WTC11 (cell line): ENCODE data around the gene SORCS2. TPM values are rescaled to one million over a fixed set of nuclear protein-coding genes. Genes with fewer than 3 reads are reported as not detected.

Source experiments
- ATAC-seq: fragments of 200-7000 bp; cut with Tn5 transposase; 2 replicates; pipeline ENCODE4 v1.10.0; 2021; ENCODE audit warnings: mild to moderate bottlenecking, moderate library complexity
- CTCF ChIA-PET: fragments of 300-600 bp; sonication (Branson Sonifier 250); formaldehyde crosslinking; loops from one replicate; lab custom pipeline; 2021; ENCODE audit warnings: antibody characterized with exemption; lab: Charles Lee
- POLR2A ChIA-PET: fragments of 350-600 bp; sonication (Branson Sonifier 250); formaldehyde crosslinking; loops from one replicate; lab custom pipeline; 2021; ENCODE audit warnings: antibody characterized with exemption; lab: Charles Lee
- DNase-seq: peaks from one replicate; pipeline ENCODE4 v3.0.0; 2021; ENCODE audit warnings: low spot score
- H3K27ac Mint-ChIP-seq: 2 replicates; pipeline ENCODE4 v1.8.0; 2021; ENCODE audit warnings: mixed read lengths
- H3K27me3 Mint-ChIP-seq: 2 replicates; pipeline ENCODE4 v1.8.0; 2021; ENCODE audit warnings: low read depth, mild to moderate bottlenecking, moderate library complexity, mixed read lengths
- H3K36me3 Mint-ChIP-seq: 2 replicates; pipeline ENCODE4 v1.8.0; 2021; ENCODE audit warnings: mixed read lengths
- H3K4me1 Mint-ChIP-seq: 2 replicates; pipeline ENCODE4 v1.8.0; 2022; ENCODE audit warnings: mixed read lengths
- H3K4me3 Mint-ChIP-seq: 2 replicates; pipeline ENCODE4 v1.8.0; 2021; ENCODE audit warnings: mild to moderate bottlenecking, moderate library complexity, mixed read lengths
- H3K9me3 Mint-ChIP-seq: 2 replicates; pipeline ENCODE4 v1.8.0; 2021; ENCODE audit warnings: mixed read lengths
- ATF1 ChIP-seq: sonication (generic); formaldehyde crosslinking; IDR thresholded peaks from 2 replicates; pipeline ENCODE4 v1.8.1; 2023; ENCODE audit warnings: mild to moderate bottlenecking, moderate library complexity, missing genetic modification reagents
- CBFB ChIP-seq: sonication (generic); formaldehyde crosslinking; IDR thresholded peaks from 2 replicates; pipeline ENCODE4 v1.8.1; 2022; ENCODE audit warnings: mild to moderate bottlenecking, low read depth, missing genetic modification reagents
- CREB1 ChIP-seq: sonication (generic); formaldehyde crosslinking; IDR thresholded peaks from 2 replicates; pipeline ENCODE4 v1.8.0; 2023; ENCODE audit warnings: mild to moderate bottlenecking, missing genetic modification reagents
- IRF2 ChIP-seq: sonication (generic); formaldehyde crosslinking; IDR thresholded peaks from 2 replicates; pipeline ENCODE4 v1.8.0; 2022; ENCODE audit warnings: low read depth, missing genetic modification reagents, borderline replicate concordance
- NFYB ChIP-seq: sonication (generic); formaldehyde crosslinking; conservative IDR thresholded peaks from 2 replicates; pipeline ENCODE4 v1.8.0; 2022; ENCODE audit warnings: low read depth, missing genetic modification reagents
- NR1H2 ChIP-seq: sonication (generic); formaldehyde crosslinking; IDR thresholded peaks from 2 replicates; pipeline ENCODE4 v1.9.0; 2021; ENCODE audit warnings: mild to moderate bottlenecking, moderate library complexity, missing genetic modification reagents
- NR2C2 ChIP-seq: sonication (generic); formaldehyde crosslinking; IDR thresholded peaks from 2 replicates; pipeline ENCODE4 v1.8.0; 2022; ENCODE audit warnings: mild to moderate bottlenecking, missing genetic modification reagents
- SMAD4 ChIP-seq: sonication (generic); formaldehyde crosslinking; IDR thresholded peaks from 2 replicates; pipeline ENCODE4 v1.8.0; 2022; ENCODE audit warnings: mild to moderate bottlenecking, missing genetic modification reagents
- TP53 ChIP-seq: sonication (generic); formaldehyde crosslinking; IDR thresholded peaks from 2 replicates; pipeline ENCODE4 v1.8.1; 2023; ENCODE audit warnings: mild to moderate bottlenecking, missing genetic modification reagents
- ZNF416 ChIP-seq: fragments of 250-450 bp; sonication (Bioruptor Pico); IDR thresholded peaks from 2 replicates; pipeline ENCODE4 v1.9.0; 2021; ENCODE audit warnings: mild to moderate bottlenecking, inconsistent platforms
- ZNF423 ChIP-seq: fragments of 250-450 bp; sonication (Bioruptor Pico); IDR thresholded peaks from 2 replicates; pipeline ENCODE4 v2.1.2; 2022; ENCODE audit warnings: mild to moderate bottlenecking, moderate library complexity
- total RNA-seq: library from RNA; stranded (reverse); gene quantifications from 3 replicates; pipeline ENCODE4 v1.2.3, GENCODE V29; 2021
- TF ChIP-seq, protein P1 (sequence below): sonication (generic); formaldehyde crosslinking; IDR thresholded peaks from 2 replicates; pipeline ENCODE4 v1.8.1; 2023; ENCODE audit warnings: mild to moderate bottlenecking, moderate library complexity, missing genetic modification reagents
- TF ChIP-seq, protein P2 (sequence below): fragments of 250-450 bp; sonication (Bioruptor Pico); IDR thresholded peaks from 2 replicates; pipeline ENCODE4 v1.8.0; 2021; ENCODE audit warnings: mild to moderate bottlenecking
- TF ChIP-seq, protein P3 (sequence below): sonication (generic); formaldehyde crosslinking; IDR thresholded peaks from 2 replicates; pipeline ENCODE4 v1.8.1; 2022; ENCODE audit warnings: low read depth, missing genetic modification reagents, borderline replicate concordance
- TF ChIP-seq, protein P4 (sequence below): sonication (generic); formaldehyde crosslinking; conservative IDR thresholded peaks from 2 replicates; pipeline ENCODE4 v1.8.1; 2023; ENCODE audit warnings: mild to moderate bottlenecking, low read depth, missing genetic modification reagents, moderate library complexity
- TF ChIP-seq, protein P5 (sequence below): sonication (generic); formaldehyde crosslinking; IDR thresholded peaks from 2 replicates; pipeline ENCODE4 v1.8.1; 2023; ENCODE audit warnings: mild to moderate bottlenecking, missing genetic modification reagents, borderline replicate concordance
- TF ChIP-seq, protein P6 (sequence below): sonication (generic); formaldehyde crosslinking; IDR thresholded peaks from 2 replicates; pipeline ENCODE4 v1.8.0; 2023; ENCODE audit warnings: missing genetic modification reagents, mild to moderate bottlenecking, borderline replicate concordance

Gene SORCS2
- total RNA-seq, 1 experiment from 2014 or later, result 6.6 TPM

DNA sequence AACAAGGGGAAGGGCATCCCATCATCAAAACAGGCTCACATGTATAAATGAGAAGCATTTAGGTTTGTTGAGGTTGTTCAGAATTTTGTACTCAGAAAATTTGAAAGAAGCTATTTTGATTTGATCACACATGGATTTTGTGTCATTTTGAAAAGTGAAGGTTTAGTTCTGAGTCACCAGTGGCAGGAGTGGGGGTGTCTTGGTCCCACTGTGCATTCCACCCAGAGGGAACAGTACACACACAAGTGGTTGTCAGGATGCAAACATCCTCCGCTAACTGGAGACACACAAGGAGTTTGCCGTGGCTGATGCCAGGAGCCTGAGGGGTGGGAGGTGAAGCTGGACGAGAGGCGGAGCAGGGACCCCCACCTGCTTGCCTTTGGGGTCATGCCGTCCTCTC is 440.6 kb downstream of the SORCS2 start:
- no peak overlapping the region for H3K4me3 Mint-ChIP-seq
- no peak overlapping the region for H3K27ac Mint-ChIP-seq
- peaks cover 23% of the 10 kb centered on the region for H3K4me1 Mint-ChIP-seq
- TF ChIP-seq CREB1 (CRISPR knock-in tag) (no peak), NFYB (CRISPR knock-in tag) (no peak), SMAD4 (CRISPR knock-in tag) (no peak), NR1H2 (CRISPR knock-in tag) (no peak)
- TF ChIP-seq, protein P1, sequence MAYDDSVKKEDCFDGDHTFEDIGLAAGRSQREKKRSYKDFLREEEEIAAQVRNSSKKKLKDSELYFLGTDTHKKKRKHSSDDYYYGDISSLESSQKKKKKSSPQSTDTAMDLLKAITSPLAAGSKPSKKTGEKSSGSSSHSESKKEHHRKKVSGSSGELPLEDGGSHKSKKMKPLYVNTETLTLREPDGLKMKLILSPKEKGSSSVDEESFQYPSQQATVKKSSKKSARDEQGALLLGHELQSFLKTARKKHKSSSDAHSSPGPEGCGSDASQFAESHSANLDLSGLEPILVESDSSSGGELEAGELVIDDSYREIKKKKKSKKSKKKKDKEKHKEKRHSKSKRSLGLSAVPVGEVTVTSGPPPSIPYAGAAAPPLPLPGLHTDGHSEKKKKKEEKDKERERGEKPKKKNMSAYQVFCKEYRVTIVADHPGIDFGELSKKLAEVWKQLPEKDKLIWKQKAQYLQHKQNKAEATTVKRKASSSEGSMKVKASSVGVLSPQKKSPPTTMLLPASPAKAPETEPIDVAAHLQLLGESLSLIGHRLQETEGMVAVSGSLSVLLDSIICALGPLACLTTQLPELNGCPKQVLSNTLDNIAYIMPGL, result no peak
- POLR2A ChIA-PET, result interaction anchor here (0.5 kb wide), 1 partner anchor 348 kb away, joined by 3 read pairs; no protein-coding TSS in a partner anchor
- no peak for ATAC-seq
- CTCF ChIA-PET, result no interaction called here
- H3K9me3 Mint-ChIP-seq, result peaks cover 17% of the 10 kb centered on the region
- peaks cover 39% of the 10 kb centered on the region for H3K27me3 Mint-ChIP-seq
- peaks cover 11% of the 10 kb centered on the region for H3K36me3 Mint-ChIP-seq
- DNase-seq, result no peak

DNA sequence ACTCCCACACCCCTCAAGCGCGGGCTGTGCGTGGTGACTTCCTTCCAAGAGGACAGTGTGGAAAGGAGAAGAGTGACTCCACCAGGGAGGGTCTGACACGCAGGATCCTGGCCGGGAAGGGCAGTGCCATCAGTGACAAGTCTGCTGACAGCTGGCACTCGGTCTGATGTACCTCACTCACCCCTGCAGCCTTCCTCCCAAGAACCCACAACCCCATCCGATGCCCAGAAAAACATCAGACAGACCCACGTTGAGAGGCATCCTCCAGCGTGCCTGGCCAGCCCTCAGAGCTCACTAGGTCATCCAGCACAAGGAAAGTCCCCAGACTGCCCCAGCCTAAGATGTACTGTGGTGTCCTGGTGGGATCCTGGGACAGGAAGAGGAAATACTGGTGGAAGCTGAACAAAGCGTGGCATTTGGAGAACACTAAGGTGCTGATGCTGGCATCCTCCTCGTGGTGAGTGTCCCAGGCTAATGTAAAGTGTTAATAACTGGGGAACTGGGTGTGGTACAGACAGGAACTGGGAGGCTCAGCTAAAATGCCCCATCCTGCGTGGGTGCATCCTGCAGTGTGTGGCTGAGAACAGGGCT is 442.4 kb downstream of the SORCS2 start:
- ATAC-seq (no peak), DNase-seq (no peak)
- peaks cover 13% of the 10 kb centered on the region for H3K9me3 Mint-ChIP-seq
- no peak overlapping the region for H3K27ac Mint-ChIP-seq
- peaks cover 21% of the 10 kb centered on the region for H3K4me1 Mint-ChIP-seq
- ChIA-PET POLR2A (no interaction called here), CTCF (interaction anchor here (1.0 to 1.7 kb wide), 2 partner anchors 16 to 127 kb away, joined by 3 to 5 read pairs; no protein-coding TSS in a partner anchor)
- peaks cover 38% of the 10 kb centered on the region for H3K27me3 Mint-ChIP-seq
- H3K36me3 Mint-ChIP-seq, result peaks cover 7% of the 10 kb centered on the region
- H3K4me3 Mint-ChIP-seq, result no peak overlapping the region
- TF ChIP-seq, protein P2, sequence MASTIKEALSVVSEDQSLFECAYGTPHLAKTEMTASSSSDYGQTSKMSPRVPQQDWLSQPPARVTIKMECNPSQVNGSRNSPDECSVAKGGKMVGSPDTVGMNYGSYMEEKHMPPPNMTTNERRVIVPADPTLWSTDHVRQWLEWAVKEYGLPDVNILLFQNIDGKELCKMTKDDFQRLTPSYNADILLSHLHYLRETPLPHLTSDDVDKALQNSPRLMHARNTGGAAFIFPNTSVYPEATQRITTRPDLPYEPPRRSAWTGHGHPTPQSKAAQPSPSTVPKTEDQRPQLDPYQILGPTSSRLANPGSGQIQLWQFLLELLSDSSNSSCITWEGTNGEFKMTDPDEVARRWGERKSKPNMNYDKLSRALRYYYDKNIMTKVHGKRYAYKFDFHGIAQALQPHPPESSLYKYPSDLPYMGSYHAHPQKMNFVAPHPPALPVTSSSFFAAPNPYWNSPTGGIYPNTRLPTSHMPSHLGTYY, result no peak
- TF ChIP-seq ZNF416 (CRISPR knock-in tag) (no peak), NR2C2 (no peak), CBFB (CRISPR knock-in tag) (no peak), ZNF423 (CRISPR knock-in tag) (no peak), TP53 (CRISPR knock-in tag) (no peak), IRF2 (no peak), ATF1 (CRISPR knock-in tag) (no peak)
- TF ChIP-seq, protein P3, sequence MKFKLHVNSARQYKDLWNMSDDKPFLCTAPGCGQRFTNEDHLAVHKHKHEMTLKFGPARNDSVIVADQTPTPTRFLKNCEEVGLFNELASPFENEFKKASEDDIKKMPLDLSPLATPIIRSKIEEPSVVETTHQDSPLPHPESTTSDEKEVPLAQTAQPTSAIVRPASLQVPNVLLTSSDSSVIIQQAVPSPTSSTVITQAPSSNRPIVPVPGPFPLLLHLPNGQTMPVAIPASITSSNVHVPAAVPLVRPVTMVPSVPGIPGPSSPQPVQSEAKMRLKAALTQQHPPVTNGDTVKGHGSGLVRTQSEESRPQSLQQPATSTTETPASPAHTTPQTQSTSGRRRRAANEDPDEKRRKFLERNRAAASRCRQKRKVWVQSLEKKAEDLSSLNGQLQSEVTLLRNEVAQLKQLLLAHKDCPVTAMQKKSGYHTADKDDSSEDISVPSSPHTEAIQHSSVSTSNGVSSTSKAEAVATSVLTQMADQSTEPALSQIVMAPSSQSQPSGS (CRISPR knock-in tag), result no peak
- TF ChIP-seq, protein P4, sequence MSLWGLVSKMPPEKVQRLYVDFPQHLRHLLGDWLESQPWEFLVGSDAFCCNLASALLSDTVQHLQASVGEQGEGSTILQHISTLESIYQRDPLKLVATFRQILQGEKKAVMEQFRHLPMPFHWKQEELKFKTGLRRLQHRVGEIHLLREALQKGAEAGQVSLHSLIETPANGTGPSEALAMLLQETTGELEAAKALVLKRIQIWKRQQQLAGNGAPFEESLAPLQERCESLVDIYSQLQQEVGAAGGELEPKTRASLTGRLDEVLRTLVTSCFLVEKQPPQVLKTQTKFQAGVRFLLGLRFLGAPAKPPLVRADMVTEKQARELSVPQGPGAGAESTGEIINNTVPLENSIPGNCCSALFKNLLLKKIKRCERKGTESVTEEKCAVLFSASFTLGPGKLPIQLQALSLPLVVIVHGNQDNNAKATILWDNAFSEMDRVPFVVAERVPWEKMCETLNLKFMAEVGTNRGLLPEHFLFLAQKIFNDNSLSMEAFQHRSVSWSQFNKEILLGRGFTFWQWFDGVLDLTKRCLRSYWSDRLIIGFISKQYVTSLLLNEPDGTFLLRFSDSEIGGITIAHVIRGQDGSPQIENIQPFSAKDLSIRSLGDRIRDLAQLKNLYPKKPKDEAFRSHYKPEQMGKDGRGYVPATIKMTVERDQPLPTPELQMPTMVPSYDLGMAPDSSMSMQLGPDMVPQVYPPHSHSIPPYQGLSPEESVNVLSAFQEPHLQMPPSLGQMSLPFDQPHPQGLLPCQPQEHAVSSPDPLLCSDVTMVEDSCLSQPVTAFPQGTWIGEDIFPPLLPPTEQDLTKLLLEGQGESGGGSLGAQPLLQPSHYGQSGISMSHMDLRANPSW (CRISPR knock-in tag), result no peak
- TF ChIP-seq, protein P5, sequence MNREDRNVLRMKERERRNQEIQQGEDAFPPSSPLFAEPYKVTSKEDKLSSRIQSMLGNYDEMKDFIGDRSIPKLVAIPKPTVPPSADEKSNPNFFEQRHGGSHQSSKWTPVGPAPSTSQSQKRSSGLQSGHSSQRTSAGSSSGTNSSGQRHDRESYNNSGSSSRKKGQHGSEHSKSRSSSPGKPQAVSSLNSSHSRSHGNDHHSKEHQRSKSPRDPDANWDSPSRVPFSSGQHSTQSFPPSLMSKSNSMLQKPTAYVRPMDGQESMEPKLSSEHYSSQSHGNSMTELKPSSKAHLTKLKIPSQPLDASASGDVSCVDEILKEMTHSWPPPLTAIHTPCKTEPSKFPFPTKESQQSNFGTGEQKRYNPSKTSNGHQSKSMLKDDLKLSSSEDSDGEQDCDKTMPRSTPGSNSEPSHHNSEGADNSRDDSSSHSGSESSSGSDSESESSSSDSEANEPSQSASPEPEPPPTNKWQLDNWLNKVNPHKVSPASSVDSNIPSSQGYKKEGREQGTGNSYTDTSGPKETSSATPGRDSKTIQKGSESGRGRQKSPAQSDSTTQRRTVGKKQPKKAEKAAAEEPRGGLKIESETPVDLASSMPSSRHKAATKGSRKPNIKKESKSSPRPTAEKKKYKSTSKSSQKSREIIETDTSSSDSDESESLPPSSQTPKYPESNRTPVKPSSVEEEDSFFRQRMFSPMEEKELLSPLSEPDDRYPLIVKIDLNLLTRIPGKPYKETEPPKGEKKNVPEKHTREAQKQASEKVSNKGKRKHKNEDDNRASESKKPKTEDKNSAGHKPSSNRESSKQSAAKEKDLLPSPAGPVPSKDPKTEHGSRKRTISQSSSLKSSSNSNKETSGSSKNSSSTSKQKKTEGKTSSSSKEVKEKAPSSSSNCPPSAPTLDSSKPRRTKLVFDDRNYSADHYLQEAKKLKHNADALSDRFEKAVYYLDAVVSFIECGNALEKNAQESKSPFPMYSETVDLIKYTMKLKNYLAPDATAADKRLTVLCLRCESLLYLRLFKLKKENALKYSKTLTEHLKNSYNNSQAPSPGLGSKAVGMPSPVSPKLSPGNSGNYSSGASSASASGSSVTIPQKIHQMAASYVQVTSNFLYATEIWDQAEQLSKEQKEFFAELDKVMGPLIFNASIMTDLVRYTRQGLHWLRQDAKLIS (CRISPR knock-in tag), result no peak
- TF ChIP-seq, protein P6, sequence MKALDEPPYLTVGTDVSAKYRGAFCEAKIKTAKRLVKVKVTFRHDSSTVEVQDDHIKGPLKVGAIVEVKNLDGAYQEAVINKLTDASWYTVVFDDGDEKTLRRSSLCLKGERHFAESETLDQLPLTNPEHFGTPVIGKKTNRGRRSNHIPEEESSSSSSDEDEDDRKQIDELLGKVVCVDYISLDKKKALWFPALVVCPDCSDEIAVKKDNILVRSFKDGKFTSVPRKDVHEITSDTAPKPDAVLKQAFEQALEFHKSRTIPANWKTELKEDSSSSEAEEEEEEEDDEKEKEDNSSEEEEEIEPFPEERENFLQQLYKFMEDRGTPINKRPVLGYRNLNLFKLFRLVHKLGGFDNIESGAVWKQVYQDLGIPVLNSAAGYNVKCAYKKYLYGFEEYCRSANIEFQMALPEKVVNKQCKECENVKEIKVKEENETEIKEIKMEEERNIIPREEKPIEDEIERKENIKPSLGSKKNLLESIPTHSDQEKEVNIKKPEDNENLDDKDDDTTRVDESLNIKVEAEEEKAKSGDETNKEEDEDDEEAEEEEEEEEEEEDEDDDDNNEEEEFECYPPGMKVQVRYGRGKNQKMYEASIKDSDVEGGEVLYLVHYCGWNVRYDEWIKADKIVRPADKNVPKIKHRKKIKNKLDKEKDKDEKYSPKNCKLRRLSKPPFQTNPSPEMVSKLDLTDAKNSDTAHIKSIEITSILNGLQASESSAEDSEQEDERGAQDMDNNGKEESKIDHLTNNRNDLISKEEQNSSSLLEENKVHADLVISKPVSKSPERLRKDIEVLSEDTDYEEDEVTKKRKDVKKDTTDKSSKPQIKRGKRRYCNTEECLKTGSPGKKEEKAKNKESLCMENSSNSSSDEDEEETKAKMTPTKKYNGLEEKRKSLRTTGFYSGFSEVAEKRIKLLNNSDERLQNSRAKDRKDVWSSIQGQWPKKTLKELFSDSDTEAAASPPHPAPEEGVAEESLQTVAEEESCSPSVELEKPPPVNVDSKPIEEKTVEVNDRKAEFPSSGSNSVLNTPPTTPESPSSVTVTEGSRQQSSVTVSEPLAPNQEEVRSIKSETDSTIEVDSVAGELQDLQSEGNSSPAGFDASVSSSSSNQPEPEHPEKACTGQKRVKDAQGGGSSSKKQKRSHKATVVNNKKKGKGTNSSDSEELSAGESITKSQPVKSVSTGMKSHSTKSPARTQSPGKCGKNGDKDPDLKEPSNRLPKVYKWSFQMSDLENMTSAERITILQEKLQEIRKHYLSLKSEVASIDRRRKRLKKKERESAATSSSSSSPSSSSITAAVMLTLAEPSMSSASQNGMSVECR (CRISPR knock-in tag), result no peak
